22Rv1 (cell line): ENCODE results near the gene TAF11L13.
"Not testable (repeated sequence)": the region's sequence is repeated elsewhere in the genome, so short reads cannot be mapped to it uniquely, and the experiment has no call there.

Experiments
- H3K27ac ChIP-seq: fragments of 450-650 bp; 2 replicates; pipeline ENCODE4 v1.5.1; 2017
- ZFX ChIP-seq: fragments of 450-650 bp; IDR thresholded peaks from 2 replicates; pipeline ENCODE4 v1.6.1; 2017; ENCODE audit warnings: antibody characterized with exemption, borderline replicate concordance
- TF ChIP-seq, protein P1 (sequence below): fragments of 450-650 bp; IDR thresholded peaks from 2 replicates; pipeline ENCODE4 v1.5.1; 2017; ENCODE audit warnings: mild to moderate bottlenecking

TAF11L13 gene

GRCh38 chr5:17631788-17632187 is at the start of gene TAF11L13:
TSS of gene TAF11L13 (plus strand) at chr5:17632088.
- H3K27ac ChIP-seq, result not testable (repeated sequence)

DNA sequence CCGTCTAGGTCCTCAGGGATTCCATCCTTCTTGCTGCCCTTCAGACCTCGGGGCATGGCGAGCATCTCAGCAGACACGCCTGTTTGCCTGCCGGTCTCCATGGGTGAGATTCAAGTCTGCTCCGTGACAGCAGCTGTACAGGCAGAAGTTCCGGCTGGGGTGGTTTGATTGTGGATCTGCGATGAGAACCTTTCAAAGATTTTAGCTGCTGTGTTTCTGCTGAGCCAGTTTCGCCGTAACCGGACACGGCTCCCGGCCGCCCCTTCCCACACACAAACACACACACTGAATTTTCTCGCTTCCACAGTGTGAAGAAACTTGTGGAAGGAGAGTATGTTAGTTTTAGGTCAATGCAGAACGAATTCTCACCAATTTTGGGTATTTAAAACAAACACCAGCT is 46.2 kb upstream of the TAF11L13 start, which contains the start of gene TAF11L7:
Gene TAF11L7 (minus strand): TSS at position 101 of the 400 bp plus-strand sequence.
- H3K27ac ChIP-seq, result not testable (repeated sequence)

DNA sequence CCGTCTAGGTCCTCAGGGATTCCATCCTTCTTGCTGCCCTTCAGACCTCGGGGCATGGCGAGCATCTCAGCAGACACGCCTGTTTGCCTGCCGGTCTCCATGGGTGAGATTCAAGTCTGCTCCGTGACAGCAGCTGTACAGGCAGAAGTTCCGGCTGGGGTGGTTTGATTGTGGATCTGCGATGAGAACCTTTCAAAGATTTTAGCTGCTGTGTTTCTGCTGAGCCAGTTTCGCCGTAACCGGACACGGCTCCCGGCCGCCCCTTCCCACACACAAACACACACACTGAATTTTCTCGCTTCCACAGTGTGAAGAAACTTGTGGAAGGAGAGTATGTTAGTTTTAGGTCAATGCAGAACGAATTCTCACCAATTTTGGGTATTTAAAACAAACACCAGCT is 41.0 kb upstream of the TAF11L13 start, which contains the start of gene TAF11L8:
Gene TAF11L8 (minus strand): TSS at position 101 of the 400 bp plus-strand sequence.
- H3K27ac ChIP-seq, result not testable (repeated sequence)

DNA sequence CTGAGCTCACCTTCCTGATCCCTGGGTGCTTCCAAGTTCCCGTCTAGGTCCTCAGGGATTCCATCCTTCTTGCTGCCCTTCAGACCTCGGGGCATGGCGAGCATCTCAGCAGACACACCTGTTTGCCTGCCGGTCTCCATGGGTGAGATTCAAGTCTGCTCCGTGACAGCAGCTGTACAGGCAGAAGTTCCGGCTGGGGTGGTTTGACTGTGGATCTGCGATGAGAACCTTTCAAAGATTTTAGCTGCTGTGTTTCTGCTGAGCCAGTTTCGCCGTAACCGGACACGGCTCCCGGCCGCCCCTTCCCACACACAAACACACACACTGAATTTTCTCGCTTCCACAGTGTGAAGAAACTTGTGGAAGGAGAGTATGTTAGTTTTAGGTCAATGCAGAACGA is 37.6 kb upstream of the TAF11L13 start, which contains the start of gene TAF11L9:
Gene TAF11L9 (minus strand): TSS at position 140 of the 400 bp plus-strand sequence.
- H3K27ac ChIP-seq, result not testable (repeated sequence)

DNA sequence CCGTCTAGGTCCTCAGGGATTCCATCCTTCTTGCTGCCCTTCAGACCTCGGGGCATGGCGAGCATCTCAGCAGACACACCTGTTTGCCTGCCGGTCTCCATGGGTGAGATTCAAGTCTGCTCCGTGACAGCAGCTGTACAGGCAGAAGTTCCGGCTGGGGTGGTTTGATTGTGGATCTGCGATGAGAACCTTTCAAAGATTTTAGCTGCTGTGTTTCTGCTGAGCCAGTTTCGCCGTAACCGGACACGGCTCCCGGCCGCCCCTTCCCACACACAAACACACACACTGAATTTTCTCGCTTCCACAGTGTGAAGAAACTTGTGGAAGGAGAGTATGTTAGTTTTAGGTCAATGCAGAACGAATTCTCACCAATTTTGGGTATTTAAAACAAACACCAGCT is 34.2 kb upstream of the TAF11L13 start, which contains the start of gene TAF11L10:
Gene TAF11L10 (minus strand): TSS at position 101 of the 400 bp plus-strand sequence.
- not testable (repeated sequence) for H3K27ac ChIP-seq

DNA sequence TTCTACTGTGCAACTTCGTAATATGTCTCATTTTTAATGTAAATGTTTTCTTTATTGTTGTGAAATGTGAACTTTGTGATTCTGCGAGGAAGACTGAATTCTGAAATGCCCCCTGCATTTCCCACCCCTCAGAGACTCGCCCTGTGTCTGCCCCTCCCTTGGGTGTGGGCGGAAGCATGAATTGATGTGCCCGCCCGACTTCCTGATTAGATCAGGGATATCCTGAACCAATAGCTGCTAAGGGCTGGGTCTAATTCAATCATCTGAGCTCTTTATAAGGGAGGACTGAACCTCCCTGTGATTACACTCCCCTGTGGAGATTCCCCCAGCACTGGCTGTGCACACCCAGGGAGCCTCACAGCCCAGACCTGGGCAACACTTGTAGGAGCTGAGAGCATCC is 28.0 kb upstream of the TAF11L13 start, which contains the start of gene TAF11L11:
Gene TAF11L11 (plus strand): TSS at position 304 of the 400 bp plus-strand sequence.
- H3K27ac ChIP-seq, result not testable (repeated sequence)

DNA sequence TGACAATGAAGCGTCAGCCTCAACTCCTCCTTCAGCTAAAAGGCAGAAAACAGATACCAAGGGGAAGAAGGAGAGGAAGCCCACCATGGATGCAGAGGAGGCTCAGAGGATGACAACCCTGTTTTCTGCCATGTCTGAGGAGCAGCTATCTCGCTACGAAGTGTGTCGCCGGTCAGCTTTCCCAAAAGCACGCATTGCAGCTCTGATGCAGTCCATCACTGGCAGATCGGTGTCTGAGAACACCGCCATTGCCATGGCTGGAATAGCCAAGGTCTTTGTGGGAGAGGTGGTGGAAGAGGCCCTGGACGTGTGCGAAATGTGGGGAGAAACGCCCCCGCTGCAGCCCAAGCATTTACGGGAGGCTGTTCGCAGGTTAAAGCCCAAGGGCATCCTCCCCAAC is 26.9 kb upstream of the TAF11L13 start:
- no peak overlapping the region for H3K27ac ChIP-seq
- TF ChIP-seq ZFX, result no peak
- TF ChIP-seq, protein P1, sequence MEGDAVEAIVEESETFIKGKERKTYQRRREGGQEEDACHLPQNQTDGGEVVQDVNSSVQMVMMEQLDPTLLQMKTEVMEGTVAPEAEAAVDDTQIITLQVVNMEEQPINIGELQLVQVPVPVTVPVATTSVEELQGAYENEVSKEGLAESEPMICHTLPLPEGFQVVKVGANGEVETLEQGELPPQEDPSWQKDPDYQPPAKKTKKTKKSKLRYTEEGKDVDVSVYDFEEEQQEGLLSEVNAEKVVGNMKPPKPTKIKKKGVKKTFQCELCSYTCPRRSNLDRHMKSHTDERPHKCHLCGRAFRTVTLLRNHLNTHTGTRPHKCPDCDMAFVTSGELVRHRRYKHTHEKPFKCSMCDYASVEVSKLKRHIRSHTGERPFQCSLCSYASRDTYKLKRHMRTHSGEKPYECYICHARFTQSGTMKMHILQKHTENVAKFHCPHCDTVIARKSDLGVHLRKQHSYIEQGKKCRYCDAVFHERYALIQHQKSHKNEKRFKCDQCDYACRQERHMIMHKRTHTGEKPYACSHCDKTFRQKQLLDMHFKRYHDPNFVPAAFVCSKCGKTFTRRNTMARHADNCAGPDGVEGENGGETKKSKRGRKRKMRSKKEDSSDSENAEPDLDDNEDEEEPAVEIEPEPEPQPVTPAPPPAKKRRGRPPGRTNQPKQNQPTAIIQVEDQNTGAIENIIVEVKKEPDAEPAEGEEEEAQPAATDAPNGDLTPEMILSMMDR, result no peak

DNA sequence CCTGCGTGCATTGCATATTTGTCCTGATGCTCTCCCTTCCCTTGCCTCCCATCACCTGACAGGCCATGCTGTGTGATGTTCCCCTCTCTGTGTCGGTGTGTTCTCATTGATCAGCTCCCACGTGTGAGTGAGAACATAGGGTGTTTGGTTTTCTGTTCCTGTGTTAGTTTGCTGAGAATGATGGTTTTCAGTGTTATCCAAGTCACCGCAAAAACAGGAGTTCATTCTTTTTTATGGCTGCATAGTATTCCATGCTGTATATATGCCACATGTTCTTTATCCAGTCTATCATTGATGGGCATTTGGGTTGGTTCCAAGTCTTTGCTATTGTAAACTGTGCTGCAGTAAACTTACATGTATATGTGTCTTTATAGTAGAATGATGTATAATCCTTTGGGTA is 24.4 kb upstream of the TAF11L13 start:
- not testable (repeated sequence) for H3K27ac ChIP-seq

DNA sequence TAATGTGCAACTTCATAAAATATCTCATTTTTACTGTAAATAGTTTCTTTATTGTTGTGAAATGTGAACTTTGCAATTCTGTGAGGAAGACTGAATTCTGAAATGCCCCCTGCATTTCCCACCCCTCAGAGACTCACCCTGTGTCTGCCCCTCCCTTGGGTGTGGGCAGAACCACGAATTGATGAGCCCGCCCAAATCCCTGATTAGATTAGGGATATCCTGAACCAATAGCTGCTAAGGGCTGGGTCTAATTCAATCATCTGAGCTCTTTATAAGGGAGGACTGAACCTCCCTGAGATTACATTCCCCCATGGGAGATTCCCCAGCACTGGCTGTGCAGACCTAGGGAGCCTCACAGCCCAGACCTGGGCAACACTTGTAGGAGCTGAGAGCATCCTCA is 21.8 kb upstream of the TAF11L13 start, which contains the start of gene TAF11L12:
Gene TAF11L12 (plus strand): TSS at position 301 of the 400 bp plus-strand sequence.
- H3K27ac ChIP-seq, result not testable (repeated sequence)

DNA sequence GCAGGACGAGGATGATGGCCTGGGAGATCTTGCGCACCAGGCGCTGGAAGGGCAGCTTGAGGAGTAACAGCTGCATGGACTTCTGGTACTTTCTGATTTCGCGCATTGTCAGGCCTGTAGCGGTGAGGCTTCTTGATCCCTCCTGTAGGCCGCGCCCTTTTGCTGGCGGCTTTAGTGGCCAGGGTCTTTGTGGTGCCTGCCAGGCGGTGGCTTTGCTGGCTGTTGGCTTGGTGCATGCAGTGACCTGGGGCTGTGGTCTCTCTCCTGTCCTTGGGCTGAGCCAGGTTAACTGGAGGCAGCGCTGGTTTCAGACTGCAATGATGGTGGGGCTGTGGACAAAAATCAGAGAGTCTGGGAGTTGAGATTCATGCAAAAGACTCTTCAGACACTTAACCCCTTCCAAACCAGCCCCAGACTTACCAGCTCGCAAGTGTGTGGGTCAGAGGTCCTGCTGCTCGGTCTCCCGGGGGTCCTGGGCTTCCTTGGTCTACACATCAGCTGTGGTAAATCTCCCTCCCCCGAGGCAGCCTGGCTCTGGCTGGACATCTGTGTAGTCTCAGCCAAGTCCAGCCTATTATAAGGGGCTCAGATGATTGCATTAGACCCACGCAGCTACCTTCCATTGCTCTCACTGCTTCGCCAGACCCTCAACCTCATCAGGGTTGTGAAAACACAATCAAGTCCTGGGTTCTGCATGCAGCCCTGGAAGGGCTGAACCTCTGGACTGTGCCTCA is 16.8 kb upstream of the TAF11L13 start:
- TF ChIP-seq, protein P1, result no peak
- TF ChIP-seq ZFX, result no peak
- no peak overlapping the region for H3K27ac ChIP-seq

DNA sequence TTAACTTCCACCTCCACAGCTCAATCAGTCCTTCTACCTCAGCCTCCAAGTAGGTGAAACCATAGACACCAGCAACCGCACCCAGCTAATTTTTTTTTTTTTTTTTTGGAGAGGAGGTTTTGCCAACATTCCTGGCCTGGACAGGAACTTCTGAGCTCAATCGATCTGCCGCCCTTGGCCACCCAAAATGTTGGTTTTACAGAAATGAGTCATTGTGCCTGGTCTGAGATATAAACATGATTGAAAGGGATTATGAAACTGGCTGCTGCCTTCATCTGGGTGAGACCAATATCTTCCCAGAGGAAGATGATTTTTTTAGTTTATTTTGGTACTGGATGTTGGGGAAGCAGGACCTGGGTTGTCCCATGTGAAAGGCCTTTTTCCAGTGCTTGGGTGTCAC is 12.5 kb upstream of the TAF11L13 start:
- H3K27ac ChIP-seq, result no peak overlapping the region
- TF ChIP-seq ZFX, result no peak
- TF ChIP-seq, protein P1, result no peak

GRCh38 chr5:17620627-17621026 is 11.3 kb upstream of the TAF11L13 start:
- no peak overlapping the region for H3K27ac ChIP-seq
- TF ChIP-seq ZFX, result no peak
- TF ChIP-seq, protein P1, result peak; percentile 70
